ENCODE results near the gene TLR6.

DNA sequence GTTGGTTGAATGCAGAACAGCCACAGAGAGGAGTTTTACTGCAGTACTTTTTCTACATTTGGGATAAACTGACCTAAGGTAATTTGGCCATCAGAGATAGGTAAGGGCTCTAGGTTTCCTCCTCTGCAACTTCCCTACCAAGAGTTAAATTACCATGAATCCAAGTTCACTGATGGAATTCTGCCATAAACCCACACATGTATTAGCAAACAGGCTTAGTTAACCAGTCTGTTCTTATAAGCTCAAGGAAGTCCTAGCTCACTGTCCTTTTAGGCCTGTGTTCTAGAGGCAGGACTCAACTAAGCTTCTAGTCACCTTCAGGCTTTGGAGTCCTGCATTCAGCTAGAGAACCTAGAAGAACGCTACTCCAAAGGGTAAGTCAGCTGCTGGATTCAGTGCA is 15.0 kb upstream of the TLR6 start:
- TF ChIP-seq, protein P1, sequence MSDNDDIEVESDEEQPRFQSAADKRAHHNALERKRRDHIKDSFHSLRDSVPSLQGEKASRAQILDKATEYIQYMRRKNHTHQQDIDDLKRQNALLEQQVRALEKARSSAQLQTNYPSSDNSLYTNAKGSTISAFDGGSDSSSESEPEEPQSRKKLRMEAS (IDR thresholded peaks at IDR 0.05), result no peak
- TF ChIP-seq FOXA2 (IDR thresholded peaks at IDR 0.05) (no peak), JUND (IDR thresholded peaks at IDR 0.05) (no peak), YY1 (IDR thresholded peaks at IDR 0.05) (no peak)
- TF ChIP-seq, protein P2, sequence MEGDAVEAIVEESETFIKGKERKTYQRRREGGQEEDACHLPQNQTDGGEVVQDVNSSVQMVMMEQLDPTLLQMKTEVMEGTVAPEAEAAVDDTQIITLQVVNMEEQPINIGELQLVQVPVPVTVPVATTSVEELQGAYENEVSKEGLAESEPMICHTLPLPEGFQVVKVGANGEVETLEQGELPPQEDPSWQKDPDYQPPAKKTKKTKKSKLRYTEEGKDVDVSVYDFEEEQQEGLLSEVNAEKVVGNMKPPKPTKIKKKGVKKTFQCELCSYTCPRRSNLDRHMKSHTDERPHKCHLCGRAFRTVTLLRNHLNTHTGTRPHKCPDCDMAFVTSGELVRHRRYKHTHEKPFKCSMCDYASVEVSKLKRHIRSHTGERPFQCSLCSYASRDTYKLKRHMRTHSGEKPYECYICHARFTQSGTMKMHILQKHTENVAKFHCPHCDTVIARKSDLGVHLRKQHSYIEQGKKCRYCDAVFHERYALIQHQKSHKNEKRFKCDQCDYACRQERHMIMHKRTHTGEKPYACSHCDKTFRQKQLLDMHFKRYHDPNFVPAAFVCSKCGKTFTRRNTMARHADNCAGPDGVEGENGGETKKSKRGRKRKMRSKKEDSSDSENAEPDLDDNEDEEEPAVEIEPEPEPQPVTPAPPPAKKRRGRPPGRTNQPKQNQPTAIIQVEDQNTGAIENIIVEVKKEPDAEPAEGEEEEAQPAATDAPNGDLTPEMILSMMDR (IDR thresholded peaks at IDR 0.05; ENCODE audit: low read depth, low read length, missing input control), result no peak
- TF ChIP-seq, protein P3, sequence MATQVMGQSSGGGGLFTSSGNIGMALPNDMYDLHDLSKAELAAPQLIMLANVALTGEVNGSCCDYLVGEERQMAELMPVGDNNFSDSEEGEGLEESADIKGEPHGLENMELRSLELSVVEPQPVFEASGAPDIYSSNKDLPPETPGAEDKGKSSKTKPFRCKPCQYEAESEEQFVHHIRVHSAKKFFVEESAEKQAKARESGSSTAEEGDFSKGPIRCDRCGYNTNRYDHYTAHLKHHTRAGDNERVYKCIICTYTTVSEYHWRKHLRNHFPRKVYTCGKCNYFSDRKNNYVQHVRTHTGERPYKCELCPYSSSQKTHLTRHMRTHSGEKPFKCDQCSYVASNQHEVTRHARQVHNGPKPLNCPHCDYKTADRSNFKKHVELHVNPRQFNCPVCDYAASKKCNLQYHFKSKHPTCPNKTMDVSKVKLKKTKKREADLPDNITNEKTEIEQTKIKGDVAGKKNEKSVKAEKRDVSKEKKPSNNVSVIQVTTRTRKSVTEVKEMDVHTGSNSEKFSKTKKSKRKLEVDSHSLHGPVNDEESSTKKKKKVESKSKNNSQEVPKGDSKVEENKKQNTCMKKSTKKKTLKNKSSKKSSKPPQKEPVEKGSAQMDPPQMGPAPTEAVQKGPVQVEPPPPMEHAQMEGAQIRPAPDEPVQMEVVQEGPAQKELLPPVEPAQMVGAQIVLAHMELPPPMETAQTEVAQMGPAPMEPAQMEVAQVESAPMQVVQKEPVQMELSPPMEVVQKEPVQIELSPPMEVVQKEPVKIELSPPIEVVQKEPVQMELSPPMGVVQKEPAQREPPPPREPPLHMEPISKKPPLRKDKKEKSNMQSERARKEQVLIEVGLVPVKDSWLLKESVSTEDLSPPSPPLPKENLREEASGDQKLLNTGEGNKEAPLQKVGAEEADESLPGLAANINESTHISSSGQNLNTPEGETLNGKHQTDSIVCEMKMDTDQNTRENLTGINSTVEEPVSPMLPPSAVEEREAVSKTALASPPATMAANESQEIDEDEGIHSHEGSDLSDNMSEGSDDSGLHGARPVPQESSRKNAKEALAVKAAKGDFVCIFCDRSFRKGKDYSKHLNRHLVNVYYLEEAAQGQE (IDR thresholded peaks at IDR 0.05), result no peak
